ENCODE measurements around the gene SLC37A3. TPM values are rescaled to one million over a fixed set of nuclear protein-coding genes. Genes with fewer than 3 reads are reported as not detected.

Gene SLC37A3
- total RNA-seq, 1 experiment from 2014 or later = 52.7 TPM

DNA sequence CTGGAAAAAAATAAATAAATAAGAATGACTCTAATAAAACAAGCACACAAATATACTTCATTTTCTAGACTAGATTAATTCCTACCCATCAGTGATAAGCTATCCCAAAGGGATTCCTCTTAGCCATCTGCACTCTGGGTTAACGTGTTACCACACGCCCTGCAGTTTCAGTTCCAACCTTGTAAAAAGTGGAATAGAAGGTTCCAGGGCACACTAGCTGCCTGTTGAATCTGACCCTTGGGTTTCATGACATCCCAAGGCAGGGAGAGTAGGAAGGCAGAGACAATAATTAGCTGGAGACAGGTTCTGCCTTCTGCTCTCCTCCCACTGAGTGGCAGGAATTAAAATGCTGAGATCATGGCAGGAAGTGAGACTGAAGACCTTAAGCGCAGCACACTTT, 33.5 kb downstream of the SLC37A3 start:
- Histone ChIP-seq H3K9me3 (ENCODE audit: control insufficient read depth, low read depth, low read length) (no peaks in the 10 kb centered on the region), H3K79me1 (ENCODE audit: insufficient read depth, low read depth, low read length, poor library complexity, severe bottlenecking) (no peaks in the 10 kb centered on the region), H3K18ac (ENCODE audit: insufficient read length, low read depth, low read length) (no peak overlapping the region), H3K14ac (ENCODE audit: insufficient read depth, low read length) (no peak overlapping the region), H3K23me2 (ENCODE audit: insufficient read length, low read depth, low read length, poor library complexity, severe bottlenecking) (no peaks in the 10 kb centered on the region), H2AK5ac (ENCODE audit: insufficient read length, low read length) (no peak overlapping the region), H2AFZ (ENCODE audit: low read length) (no peak overlapping the region), H3K79me2 (ENCODE audit: insufficient read depth, low read length) (no peaks in the 10 kb centered on the region), H2BK120ac (ENCODE audit: low read depth, low read length, poor library complexity, severe bottlenecking) (no peak overlapping the region), H2BK12ac (ENCODE audit: insufficient read length, low read depth, low read length) (no peak overlapping the region), H2BK5ac (ENCODE audit: insufficient read length, low read length) (no peak overlapping the region), H4K91ac (ENCODE audit: insufficient read length, low read depth, low read length) (no peak overlapping the region), H4K8ac (replicated peaks; ENCODE audit: insufficient read length, low read depth, low read length) (no peak overlapping the region), H3K4me1 (ENCODE audit: insufficient read depth, low read length) (peaks cover 2% of the 10 kb centered on the region; the same call in 1 of the 2 replicates), H3K23ac (ENCODE audit: insufficient read length, low read depth, low read length) (no peak overlapping the region), H3K27me3 (ENCODE audit: insufficient read depth, low read length) (no peaks in the 10 kb centered on the region), H4K20me1 (ENCODE audit: control insufficient read depth, insufficient read depth, insufficient read length) (no peaks in the 10 kb centered on the region), H2BK20ac (ENCODE audit: low read depth, low read length, poor library complexity, severe bottlenecking) (no peak overlapping the region), H3K4me2 (ENCODE audit: insufficient read depth, insufficient read length, low read length) (no peak overlapping the region), H3K4ac (ENCODE audit: low read depth, low read length) (no peak overlapping the region), H3K27ac (ENCODE audit: insufficient read length, low read depth, low read length) (no peak overlapping the region), H3K9ac (ENCODE audit: extremely low read depth, insufficient read length, low read length) (no peak overlapping the region), H4K5ac (ENCODE audit: insufficient read length, low read depth, low read length) (no peak overlapping the region), H3K56ac (ENCODE audit: insufficient read length, low read depth, low read length) (no peak overlapping the region), H2BK15ac (ENCODE audit: low read depth, low read length) (no peak overlapping the region), H3T11ph (ENCODE audit: low read length) (no peak overlapping the region)
- DNase-seq = no peak
- Mint-ChIP-seq H3K4me1 (peaks cover 9 to 10% of the 10 kb centered on the region in 2 experiments), H3K36me3 (ENCODE audit: insufficient read depth in 1 of 3, low read depth in 3 of 3) (peaks cover 38 to 48% (median 47%) of the 10 kb centered on the region in 3 experiments), H3K4me3 (no peak overlapping the region), H3K27ac (no peak overlapping the region), H3K27me3 (ENCODE audit: low read depth) (no peaks in the 10 kb centered on the region), H3K9me3 (peaks cover 4 to 8% of the 10 kb centered on the region in 2 experiments)
- no peak for TF ChIP-seq CTCF (conservative IDR thresholded peaks at IDR 0.05)
- no CpG with 5 or more reads among the region's 3 CpGs for WGBS (ENCODE audit: extremely low coverage, insufficient read length, low lambda C conversion rate)

All from H9 (cell line).